NCI-H146 (cell line): ENCODE measurements around the gene KLHL24.
"Not testable (repeated sequence)": the region's sequence is repeated elsewhere in the genome, so short reads cannot be mapped to it uniquely, and the experiment has no call there.

Experiments used
- DNase-seq: peaks from one replicate; lab custom pipeline; 2025; lab: John Stamatoyannopoulos, UW

Gene KLHL24

DNA sequence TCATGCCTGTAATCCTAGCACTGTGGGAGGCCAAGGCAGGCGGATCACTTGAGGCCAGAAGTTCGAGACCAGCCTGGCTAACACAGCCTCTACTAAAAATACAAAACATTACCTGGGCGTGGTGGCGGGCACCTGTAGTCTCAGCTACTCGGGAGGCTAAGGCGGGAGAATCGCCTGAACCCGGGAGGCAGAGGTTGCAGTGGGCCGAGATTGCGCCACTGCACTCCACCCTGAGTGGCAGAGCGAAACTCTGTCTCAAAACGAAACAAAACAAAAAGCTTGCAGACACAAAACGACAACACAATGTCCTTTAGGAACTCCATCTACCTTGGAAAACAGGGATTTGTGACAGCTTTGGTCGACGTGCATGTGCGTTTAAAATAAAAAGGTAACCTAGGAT, 716 bp upstream of the KLHL24 start:
- DNase-seq: no peak

GRCh38 chr3:183635107-183635430, 354 bp upstream of the KLHL24 start:
- DNase-seq: no peak

- peak; percentile 99 for DNase-seq
Observed at GRCh38 chr3:183636221-183637105, 1.0 kb downstream of the KLHL24 start.

DNA sequence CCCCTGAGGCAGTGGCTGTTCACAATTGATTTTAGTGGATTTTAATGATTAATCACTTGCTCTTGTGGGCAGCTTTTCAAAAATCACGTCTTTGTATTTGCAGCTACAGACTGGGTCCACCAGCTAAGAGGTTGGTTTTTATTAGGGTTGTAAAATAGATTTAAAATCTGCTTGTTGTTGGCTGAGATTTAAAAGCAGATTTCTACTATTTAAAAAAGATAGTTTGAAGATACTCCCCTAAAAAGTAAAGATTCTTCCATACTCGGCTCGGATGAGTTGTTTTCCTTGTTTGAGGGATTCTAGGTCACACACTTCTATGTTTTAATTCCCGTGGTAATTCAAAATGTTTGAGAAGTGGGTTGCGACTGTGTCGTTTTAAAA, 1.7 kb downstream of the KLHL24 start:
- no peak for DNase-seq

GRCh38 chr3:183637633-183638032, 2.2 kb downstream of the KLHL24 start:
- not testable (repeated sequence) for DNase-seq

GRCh38 chr3:183638101-183638852, 2.9 kb downstream of the KLHL24 start:
- DNase-seq: no peak

DNA sequence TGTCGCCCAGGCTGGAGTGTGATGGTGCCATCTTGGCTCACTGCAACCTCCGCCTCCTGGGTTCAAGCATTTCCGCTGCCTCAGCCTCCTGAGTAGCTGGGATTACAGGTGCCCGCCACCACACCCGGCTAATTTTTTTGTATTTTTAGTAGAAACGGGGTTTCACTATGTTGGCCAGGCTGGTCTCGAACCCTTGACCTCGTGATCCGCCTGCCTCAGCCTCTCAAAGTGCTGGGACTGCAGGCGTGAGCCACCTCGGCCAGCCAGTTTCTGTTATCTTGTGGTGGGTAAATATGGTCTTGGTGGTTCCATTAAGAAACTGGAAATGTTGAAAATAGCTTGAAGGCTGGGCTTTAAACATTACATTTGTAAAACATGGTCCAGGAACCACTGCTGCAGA, 5.2 kb downstream of the KLHL24 start:
- DNase-seq: not testable (repeated sequence)

GRCh38 chr3:183641882-183642281, 6.5 kb downstream of the KLHL24 start:
- DNase-seq: no peak

GRCh38 chr3:183644244-183644643, 8.8 kb downstream of the KLHL24 start:
- DNase-seq: no peak

GRCh38 chr3:183645254-183645653, 9.8 kb downstream of the KLHL24 start:
- DNase-seq: no peak

GRCh38 chr3:183650554-183650953, 15.1 kb downstream of the KLHL24 start:
- no peak for DNase-seq

- no peak for DNase-seq
Observed at GRCh38 chr3:183653209-183654064, 18.0 kb downstream of the KLHL24 start.

DNA sequence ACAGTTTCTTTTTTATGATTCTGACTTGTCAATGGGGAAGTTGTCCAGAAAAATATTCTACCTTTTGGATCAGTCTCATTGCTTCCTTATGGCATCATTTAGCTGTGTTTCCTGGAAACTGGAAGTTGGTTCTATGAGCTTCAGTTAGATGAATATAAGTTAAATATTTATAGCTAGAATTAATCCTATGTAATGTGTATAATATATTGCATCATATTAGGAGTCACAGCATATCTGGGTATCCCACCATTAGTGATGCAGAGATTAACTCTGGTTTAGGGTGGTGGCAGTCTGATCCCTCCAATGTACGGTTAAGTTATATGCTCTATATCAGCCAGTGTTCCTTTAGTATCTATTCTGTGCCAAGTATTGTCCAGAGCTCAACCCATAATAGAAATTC, 19.3 kb downstream of the KLHL24 start:
- DNase-seq: no peak

- no peak for DNase-seq
Observed at GRCh38 chr3:183662099-183662498, 26.7 kb downstream of the KLHL24 start.

- DNase-seq: no peak
Observed at GRCh38 chr3:183664913-183665381, 29.5 kb downstream of the KLHL24 start.

DNA sequence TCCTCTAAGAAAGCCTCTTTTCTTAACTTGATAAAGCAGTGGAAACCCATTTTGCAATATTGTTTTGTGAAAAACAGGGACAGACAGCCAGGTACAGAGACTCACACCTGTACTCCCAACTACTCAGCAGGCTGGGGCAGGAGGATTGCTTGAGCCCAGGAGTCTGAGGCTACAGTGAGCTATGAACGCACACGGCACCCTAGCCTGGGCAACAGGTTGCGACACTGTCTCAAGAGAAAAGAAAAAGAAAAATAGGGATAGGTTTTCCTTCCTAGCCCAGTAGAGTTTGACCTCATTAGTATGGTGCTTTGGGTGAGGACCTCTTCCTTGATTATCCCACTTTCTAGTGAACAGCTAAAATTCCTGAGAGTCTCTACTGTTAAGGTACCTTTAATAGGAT, 44.6 kb downstream of the KLHL24 start:
- DNase-seq: no peak

- no peak for DNase-seq
Observed at GRCh38 chr3:183687705-183688104, 52.3 kb downstream of the KLHL24 start.

DNA sequence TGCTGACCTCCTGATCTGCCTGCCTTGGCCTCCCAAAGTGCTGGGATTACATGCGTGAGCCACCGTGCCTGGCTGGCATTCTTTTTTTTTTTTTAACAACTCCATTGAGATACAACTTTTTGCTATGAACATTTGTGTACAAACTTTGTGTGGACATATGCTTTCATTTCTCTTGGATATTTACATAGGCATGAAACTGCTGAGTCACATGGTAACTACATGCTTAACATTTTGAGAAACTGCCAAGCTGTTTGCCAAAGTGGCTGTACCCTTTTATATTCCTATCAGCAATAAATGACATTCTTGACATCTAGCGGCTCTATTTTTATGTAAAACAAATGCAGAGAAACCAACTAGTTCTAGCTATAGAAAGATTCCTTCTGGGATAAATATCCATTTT, 53.5 kb downstream of the KLHL24 start:
- no peak for DNase-seq

DNA sequence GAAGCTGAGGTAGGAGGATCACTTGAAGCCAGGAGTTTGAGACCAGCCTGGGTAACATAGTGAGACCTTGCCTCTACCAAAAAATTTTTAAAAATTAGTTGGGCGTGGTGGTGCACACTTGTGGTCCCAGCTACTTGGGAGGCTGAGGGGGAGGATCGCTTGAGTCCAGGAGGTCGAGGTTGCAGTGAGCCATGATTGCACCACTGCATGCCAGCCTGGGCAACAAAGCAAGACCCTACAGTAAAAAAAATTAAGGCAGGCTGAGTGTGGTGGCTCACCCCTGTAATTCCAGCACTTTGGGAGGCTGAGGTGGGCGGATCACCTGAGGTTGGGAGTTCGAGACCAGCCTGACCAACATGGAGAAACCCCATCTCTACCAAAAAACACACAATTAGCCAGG, 54.2 kb downstream of the KLHL24 start:
- DNase-seq: not testable (repeated sequence)

DNA sequence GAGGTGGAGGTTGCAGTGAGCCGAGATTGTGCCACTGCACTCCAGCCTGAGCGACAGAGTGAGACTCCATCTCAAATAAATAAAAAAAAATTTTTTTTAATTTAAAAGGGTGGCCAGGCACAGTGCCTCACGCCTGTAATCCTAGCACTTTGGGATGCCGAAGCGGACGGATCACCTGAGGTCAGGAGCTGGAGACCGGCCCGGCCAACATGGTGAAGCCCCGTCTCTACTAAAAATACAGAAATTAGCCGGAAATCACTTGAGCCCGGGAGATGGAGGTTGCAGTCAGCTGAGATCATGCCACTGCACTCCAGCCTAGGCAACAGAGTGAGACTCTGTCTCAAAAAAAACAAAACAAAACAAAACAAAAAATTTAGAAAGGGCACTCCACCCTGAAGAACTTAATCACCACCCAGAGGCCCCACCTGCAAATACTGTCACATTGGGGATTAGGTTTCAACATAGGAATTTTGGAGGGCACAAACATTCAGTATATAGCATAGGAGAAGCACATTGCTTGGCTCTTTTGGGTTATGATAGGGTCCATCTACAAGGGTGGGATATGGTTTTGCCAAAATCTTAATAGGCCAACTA, 55.1 kb downstream of the KLHL24 start:
- no peak for DNase-seq

GRCh38 chr3:183692436-183692835, 57.0 kb downstream of the KLHL24 start:
- peak; percentile 14 for DNase-seq
